Gastroesophageal sphincter (tissue), 3 donors: ENCODE data around the gene IZUMO2.

ENCODE experiments used
- EP300 ChIP-seq: sonication (generic); formaldehyde crosslinking; IDR thresholded peaks from one replicate; pipeline ENCODE4 v1.6.1; 2017; ENCODE audit warnings: antibody characterized with exemption, mild to moderate bottlenecking
- POLR2A ChIP-seq, 2 donors: fragments of 450-650 bp; IDR thresholded peaks; one replicate each; pipeline ENCODE4 v1.6.1; 2017; ENCODE audit warnings: antibody characterized with exemption in 2 of 2, mild to moderate bottlenecking in 2 of 2, moderate library complexity in 1 of 2
- POLR2AphosphoS5 ChIP-seq: sonication (generic); formaldehyde crosslinking; IDR thresholded peaks from one replicate; pipeline ENCODE4 v1.6.1; 2017; ENCODE audit warnings: antibody characterized with exemption
- TF ChIP-seq, protein P1 (sequence below), 4 experiments: fragments of 200-600 bp in 2 of 4; fragments of 450-650 bp in 2 of 4; sonication (generic) in 1 of 4; IDR thresholded peaks; one replicate each; pipeline ENCODE4 v1.5.1; 2017 to 2019; ENCODE audit warnings: antibody characterized with exemption in 4 of 4, mild to moderate bottlenecking in 2 of 4, moderate library complexity in 2 of 4

DNA sequence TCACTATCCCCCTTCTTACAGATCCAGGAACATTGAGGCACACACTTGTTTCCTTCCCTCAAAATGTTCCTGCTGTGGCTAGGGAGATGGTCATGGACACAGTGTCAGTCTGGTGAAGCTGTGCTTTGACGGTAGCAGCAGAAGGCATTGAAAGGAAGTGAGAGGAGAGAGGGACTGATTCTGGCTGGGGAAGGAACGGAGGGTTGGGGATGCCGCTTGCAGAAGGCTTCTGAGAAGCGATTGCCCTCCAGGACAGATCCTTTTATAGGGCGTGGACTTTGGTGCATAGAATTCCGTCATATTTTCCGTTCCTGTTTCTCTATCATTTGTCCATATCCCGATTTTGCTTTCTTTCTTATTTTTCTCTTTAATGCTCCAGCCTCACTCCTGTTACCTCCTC lies 26.2 kb upstream of the IZUMO2 start:
- TF ChIP-seq, protein P1, sequence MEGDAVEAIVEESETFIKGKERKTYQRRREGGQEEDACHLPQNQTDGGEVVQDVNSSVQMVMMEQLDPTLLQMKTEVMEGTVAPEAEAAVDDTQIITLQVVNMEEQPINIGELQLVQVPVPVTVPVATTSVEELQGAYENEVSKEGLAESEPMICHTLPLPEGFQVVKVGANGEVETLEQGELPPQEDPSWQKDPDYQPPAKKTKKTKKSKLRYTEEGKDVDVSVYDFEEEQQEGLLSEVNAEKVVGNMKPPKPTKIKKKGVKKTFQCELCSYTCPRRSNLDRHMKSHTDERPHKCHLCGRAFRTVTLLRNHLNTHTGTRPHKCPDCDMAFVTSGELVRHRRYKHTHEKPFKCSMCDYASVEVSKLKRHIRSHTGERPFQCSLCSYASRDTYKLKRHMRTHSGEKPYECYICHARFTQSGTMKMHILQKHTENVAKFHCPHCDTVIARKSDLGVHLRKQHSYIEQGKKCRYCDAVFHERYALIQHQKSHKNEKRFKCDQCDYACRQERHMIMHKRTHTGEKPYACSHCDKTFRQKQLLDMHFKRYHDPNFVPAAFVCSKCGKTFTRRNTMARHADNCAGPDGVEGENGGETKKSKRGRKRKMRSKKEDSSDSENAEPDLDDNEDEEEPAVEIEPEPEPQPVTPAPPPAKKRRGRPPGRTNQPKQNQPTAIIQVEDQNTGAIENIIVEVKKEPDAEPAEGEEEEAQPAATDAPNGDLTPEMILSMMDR (IDR thresholded peaks at IDR 0.05), result no peak
- TF ChIP-seq POLR2A (IDR thresholded peaks at IDR 0.05) (no peak), POLR2AphosphoS5 (no peak), EP300 (no peak)
